Fibroblast of mammary gland (primary cell): ENCODE results near the gene PRKAG2.

ENCODE experiments used
- DNase-seq: peaks from one replicate; pipeline ENCODE4 v3.0.0-alpha.2; 2010; ENCODE audit warnings: low read depth
- H3K4me3 ChIP-seq: 2 replicates; pipeline ENCODE4 v1.5.1; 2011; ENCODE audit warnings: low read depth, mild to moderate bottlenecking, low read length, moderate library complexity; ENCODE audit not compliant: control insufficient read depth
- TF ChIP-seq, protein P1 (sequence below): conservative IDR thresholded peaks from 2 replicates; pipeline ENCODE4 v1.5.1; 2011; ENCODE audit warnings: low read depth, low read length, inconsistent platforms; ENCODE audit not compliant: control insufficient read depth, insufficient read depth

PRKAG2 gene

DNA sequence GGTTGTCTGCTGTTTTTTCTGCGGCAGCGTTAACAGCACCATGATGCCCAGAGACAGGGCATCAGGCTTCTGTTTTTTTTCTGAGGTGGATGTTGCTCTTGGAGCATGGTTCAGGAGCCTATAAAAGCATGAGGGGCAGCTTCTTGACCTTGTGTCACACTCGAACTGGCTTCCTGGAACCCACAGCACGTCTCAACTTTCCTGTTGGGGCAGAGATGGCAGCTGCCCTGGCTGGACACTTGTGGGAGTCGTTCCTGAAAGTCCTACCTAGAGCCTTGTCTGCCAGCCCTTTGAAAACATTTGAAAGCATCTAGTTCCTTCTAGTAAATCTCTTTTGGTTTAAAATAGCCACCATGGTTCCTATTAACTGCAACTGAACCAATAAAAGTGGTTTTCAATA lies 28.9 kb upstream of the PRKAG2 start:
- DNase-seq: no peak
- TF ChIP-seq, protein P1, sequence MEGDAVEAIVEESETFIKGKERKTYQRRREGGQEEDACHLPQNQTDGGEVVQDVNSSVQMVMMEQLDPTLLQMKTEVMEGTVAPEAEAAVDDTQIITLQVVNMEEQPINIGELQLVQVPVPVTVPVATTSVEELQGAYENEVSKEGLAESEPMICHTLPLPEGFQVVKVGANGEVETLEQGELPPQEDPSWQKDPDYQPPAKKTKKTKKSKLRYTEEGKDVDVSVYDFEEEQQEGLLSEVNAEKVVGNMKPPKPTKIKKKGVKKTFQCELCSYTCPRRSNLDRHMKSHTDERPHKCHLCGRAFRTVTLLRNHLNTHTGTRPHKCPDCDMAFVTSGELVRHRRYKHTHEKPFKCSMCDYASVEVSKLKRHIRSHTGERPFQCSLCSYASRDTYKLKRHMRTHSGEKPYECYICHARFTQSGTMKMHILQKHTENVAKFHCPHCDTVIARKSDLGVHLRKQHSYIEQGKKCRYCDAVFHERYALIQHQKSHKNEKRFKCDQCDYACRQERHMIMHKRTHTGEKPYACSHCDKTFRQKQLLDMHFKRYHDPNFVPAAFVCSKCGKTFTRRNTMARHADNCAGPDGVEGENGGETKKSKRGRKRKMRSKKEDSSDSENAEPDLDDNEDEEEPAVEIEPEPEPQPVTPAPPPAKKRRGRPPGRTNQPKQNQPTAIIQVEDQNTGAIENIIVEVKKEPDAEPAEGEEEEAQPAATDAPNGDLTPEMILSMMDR: no peak
- H3K4me3 ChIP-seq: no peak overlapping the region

DNA sequence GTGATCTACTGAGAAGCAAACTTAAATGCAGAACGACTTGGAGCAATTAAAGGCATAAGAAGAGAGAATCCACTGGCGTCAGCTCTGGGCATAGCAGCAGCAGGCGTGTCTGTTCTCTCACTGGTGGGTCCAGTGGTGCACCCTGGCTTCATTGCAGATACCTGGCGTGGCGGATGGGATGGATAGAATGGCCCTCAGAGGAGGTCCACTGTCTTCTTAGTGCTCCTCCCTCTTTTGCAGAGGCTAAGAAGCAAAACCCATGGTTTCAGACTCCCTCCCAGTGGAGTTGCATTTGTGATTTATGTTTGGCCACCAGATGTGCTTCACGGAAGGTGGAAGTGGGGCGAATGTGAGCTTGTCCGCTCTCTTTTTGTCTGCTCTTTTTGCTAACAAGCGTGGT lies 28.4 kb upstream of the PRKAG2 start:
- H3K4me3 ChIP-seq: no peak overlapping the region
- TF ChIP-seq, protein P1: no peak
- DNase-seq: no peak

DNA sequence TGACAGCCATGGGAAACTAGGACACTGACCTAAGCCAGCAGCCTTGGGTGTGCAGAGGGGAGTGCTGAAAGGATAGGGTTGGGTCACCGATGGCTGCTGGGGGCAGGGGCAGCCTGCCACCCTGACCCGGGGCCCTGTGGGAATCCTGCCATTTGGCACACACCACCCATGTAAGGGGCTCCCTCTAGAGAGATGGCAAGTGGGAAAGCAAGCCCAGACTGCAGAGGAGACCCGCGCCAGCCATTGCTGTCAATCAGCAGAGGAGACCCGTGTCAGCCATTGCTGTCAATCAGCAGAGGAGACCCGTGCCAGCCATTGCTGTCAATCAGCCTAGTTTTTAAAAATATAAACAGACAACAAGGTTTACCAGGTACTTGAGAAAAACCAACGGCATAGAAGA lies 27.4 kb upstream of the PRKAG2 start:
- H3K4me3 ChIP-seq: no peak overlapping the region
- TF ChIP-seq, protein P1: no peak
- no peak for DNase-seq

DNA sequence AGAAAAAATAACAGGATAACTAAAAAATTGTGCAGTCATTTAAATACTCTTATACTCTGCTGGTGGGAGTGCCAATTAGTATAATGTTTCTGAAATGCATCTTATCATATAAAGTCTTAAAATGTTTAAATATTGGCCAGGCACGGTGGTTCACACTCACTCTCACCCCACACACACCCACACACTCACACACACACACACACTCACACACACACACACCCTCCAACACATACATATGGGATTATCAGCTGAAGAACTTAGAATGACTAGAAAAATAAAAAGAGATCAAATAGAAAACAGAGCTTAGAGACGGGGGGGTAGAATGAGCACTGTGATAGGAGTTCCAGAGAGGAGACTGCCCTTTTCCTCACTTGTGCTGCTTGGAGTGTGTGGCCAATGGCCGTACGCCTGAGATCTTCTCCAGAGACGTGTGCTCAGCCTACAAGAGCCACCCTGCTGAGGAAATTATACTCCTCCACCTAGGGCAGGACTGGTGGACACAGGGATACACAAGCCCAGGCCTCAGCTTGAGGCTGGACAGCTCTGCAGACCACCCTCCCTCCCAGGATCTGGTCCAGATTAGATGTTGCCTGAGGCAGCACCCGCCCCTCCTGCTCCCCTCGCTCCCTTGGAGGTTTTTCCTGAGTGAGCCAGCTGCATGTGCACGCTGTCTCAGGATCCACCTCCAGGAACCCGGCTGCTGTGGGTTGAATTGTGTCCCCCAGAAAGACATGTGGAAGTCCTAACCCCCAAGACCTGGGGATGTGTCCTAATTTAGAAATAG lies 26.5 kb upstream of the PRKAG2 start:
- TF ChIP-seq, protein P1: no peak
- H3K4me3 ChIP-seq: no peak overlapping the region
- no peak for DNase-seq

DNA sequence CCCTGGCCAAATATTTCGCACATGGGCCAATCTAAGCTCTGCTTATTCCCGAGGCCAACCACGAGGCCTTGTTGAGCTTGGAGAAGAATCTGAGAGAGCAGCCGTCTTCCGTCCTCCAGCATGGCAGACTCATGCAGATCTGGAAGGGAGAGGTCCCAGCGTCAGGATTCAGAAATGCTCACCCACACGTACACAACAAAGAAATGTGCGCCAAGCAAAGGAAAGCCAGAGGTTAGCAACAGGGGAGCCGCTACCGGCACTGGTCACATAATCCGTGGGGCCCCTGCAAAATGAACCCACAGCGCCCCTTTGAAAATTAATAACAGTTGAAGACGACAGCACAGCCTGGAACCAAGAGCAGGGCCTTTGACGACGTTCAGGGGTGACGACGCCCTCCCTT lies 25.4 kb upstream of the PRKAG2 start:
- DNase-seq: no peak
- H3K4me3 ChIP-seq: no peak overlapping the region
- TF ChIP-seq, protein P1: no peak

DNA sequence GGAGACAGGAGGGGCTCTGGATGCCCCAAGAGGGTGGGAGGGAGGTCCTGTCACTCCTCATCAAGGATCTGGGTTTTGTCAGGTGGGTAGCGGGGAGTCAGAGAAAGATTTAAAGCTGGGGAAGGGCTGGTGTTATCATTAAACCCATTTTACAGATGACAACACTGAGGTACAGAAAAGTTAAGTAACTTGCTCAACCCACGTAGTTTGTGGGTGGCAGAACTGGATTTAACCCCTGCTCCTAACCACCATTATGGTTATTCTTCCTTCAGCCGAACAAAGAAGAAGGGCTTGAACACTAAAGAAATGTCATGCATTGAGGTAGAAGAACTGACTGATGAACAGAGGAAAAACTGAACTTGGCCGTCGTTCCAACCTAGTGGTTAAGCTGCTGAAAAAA lies 24.9 kb upstream of the PRKAG2 start:
- H3K4me3 ChIP-seq: no peak overlapping the region
- no peak for DNase-seq
- TF ChIP-seq, protein P1: no peak
